Prostate gland (tissue), 2 donors: Measurements from ENCODE around the gene HSDL2. TPM values are rescaled to one million over a fixed set of nuclear protein-coding genes. Genes with fewer than 3 reads are reported as not detected.

Source experiments
- DNase-seq: peaks from one replicate; pipeline ENCODE4 v3.0.0-alpha.2; 2019; ENCODE audit warnings: low spot score
- H3K27ac ChIP-seq, 2 donors: fragments of 200-600 bp; sonication (generic); 2 replicates each; pipeline ENCODE4 v1.5.1; 2017 to 2019
- H3K27me3 ChIP-seq: fragments of 200-600 bp; sonication (generic); replicated peaks from 2 replicates; pipeline ENCODE4 v1.5.1; 2019; ENCODE audit not compliant: insufficient read depth
- H3K36me3 ChIP-seq, 2 donors: fragments of 200-600 bp; sonication (generic); 1 replicate in 1 of 2; 2 replicates in 1 of 2; pipeline versions ENCODE4 v1.5.1 to v1.8.1; 2017 to 2019
- H3K4me1 ChIP-seq: fragments of 200-600 bp; sonication (generic); replicated peaks from 2 replicates; pipeline ENCODE4 v1.5.1; 2019
- H3K4me3 ChIP-seq, 2 donors: fragments of 200-600 bp; sonication (generic); 2 replicates each; pipeline ENCODE4 v1.5.1; 2017 to 2019
- H3K9me3 ChIP-seq: fragments of 200-600 bp; sonication (generic); 2 replicates; pipeline ENCODE4 v1.5.1; 2017
- POLR2A ChIP-seq: fragments of 450-650 bp; IDR thresholded peaks from one replicate; pipeline ENCODE4 v1.6.1; 2016; ENCODE audit warnings: antibody characterized with exemption, mild to moderate bottlenecking
- POLR2AphosphoS5 ChIP-seq: sonication (generic); formaldehyde crosslinking; IDR thresholded peaks from one replicate; pipeline ENCODE4 v1.6.1; 2017; ENCODE audit warnings: antibody characterized with exemption
- WGBS: methylation state at CpG from one replicate; pipeline ENCODE4 v1.1.5; 2018; 5-methylcytosine and 5-hydroxymethylcytosine counted together
- intact Hi-C: fragments of 100-400 bp; cut with DNase I; formaldehyde crosslinking; loops from one replicate; pipeline ENCODE4 v1.14.2; 2022
- total RNA-seq, 2 donors: library from RNA; depleted of rRNA; stranded (reverse); fragments of >200 nt; gene quantifications; one replicate each; pipeline ENCODE4 v1.1.0, GENCODE V29; 2016
- TF ChIP-seq, protein P1 (sequence below), 4 experiments: fragments of 200-600 bp in 2 of 4; fragments of 450-650 bp in 2 of 4; sonication (generic) in 2 of 4; IDR thresholded peaks; 1 replicate in 3 of 4; 2 replicates in 1 of 4; pipeline ENCODE4 v1.5.1; 2016 to 2019; ENCODE audit warnings: antibody characterized with exemption in 4 of 4, mild to moderate bottlenecking in 2 of 4, moderate library complexity in 2 of 4

The HSDL2 gene
- total RNA-seq, 2 donors from 2014 or later = 22.2 to 25.2 TPM

DNA sequence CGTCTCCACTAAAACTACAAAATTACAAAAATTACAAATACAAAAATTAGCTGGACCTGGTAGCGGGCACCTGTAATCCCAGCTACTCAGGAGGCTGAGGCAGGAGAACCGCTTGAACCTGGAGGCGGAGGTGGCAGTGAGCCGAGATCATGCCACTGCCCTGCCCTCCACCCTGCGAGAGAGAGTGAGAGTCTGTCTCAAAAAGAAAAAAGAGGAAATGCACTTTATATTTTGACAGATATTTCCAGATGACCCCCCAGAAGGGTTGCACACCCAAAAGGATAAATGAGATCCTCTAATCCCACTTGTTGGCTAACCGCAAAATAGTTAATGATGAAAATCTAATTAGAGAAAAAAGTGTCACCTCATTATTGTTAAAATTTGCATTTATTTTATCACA lies 2.2 kb downstream of the HSDL2 start:
- H3K36me3 ChIP-seq = no peaks in the 10 kb centered on the region
- H3K27me3 ChIP-seq = no peaks in the 10 kb centered on the region
- TF ChIP-seq POLR2A (no peak), POLR2AphosphoS5 (no peak)
- TF ChIP-seq, protein P1, sequence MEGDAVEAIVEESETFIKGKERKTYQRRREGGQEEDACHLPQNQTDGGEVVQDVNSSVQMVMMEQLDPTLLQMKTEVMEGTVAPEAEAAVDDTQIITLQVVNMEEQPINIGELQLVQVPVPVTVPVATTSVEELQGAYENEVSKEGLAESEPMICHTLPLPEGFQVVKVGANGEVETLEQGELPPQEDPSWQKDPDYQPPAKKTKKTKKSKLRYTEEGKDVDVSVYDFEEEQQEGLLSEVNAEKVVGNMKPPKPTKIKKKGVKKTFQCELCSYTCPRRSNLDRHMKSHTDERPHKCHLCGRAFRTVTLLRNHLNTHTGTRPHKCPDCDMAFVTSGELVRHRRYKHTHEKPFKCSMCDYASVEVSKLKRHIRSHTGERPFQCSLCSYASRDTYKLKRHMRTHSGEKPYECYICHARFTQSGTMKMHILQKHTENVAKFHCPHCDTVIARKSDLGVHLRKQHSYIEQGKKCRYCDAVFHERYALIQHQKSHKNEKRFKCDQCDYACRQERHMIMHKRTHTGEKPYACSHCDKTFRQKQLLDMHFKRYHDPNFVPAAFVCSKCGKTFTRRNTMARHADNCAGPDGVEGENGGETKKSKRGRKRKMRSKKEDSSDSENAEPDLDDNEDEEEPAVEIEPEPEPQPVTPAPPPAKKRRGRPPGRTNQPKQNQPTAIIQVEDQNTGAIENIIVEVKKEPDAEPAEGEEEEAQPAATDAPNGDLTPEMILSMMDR (IDR thresholded peaks at IDR 0.05) = no peak
- DNase-seq = no peak
- H3K9me3 ChIP-seq = no peaks in the 10 kb centered on the region
- WGBS = 98% methylated on average over 7 of the region's 7 CpGs
- no peak overlapping the region for H3K4me3 ChIP-seq
- H3K4me1 ChIP-seq = no peaks in the 10 kb centered on the region
- intact Hi-C loops = loop anchor here (5.0 to 10.0 kb wide), 4 partner anchors 50 to 370 kb away; partner anchors contain the start of genes INIP, PTBP3 and SNX30
- H3K27ac ChIP-seq = no peak overlapping the region

DNA sequence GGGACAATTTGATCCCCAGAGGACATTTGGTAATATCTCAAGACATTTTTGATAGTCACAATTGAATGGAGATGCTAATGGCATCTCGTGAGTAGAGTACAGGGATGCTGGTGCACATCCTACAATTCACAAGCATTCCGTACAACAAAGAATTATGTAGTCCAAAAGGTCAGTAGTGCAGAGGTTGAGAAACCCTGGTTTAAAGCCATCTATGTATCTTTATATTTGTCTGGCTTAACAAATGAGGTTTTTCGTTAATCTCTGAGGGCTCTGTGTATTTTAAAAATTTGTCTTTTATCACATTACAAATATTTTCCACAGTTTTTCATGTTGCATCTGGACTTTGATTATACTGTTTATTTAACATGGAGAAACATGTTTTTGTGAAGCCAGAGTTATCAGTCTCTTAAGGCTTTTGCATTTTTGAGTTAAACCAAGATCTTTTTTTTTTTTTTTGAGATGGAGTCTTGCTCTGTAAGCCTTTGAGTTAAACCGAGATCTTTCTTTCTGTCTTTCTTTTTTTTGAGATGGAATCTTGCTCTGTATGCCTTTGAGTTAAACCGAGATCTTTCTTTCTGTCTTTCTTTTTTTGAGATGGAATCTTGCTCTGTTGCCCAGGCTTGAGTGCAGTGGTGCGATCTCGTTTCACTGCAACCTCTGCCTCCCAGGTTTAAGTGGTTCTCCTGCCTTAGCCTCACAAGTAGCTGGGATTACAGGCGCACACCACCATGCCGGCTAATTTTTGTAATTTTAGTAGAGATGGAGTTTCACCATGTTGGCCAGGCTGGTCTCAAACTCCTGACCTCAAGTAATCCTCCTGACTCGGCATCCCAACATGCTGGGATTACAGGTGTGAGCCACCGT lies 2.8 kb downstream of the HSDL2 start:
- intact Hi-C loops = loop anchor here (5.0 to 10.0 kb wide), 4 partner anchors 50 to 370 kb away; partner anchors contain the start of genes INIP, PTBP3 and SNX30
- H3K27ac ChIP-seq = no peak overlapping the region

DNA sequence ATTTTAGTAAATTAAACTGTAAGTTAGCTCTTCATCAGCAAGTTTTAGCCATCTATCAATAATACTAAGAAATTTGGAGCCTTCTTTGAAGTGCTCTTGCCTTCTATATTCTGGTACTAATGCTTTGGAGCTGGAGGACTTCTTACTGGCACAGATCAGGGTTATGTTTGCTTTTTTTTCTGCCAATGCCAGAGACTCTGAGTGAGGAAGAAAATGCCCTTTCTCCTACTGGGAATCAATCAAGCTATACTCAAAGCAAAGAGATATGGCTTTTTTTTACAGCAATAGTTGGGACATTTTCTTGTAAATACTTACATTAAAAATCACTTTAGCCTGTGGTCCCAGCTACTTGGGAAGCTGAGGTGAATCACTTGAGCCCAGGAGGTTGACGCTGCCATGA lies 4.3 kb downstream of the HSDL2 start:
- no peak overlapping the region for H3K27ac ChIP-seq
- WGBS = 100% methylated on average over 1 of the region's 1 CpG
- no peak overlapping the region for H3K4me3 ChIP-seq
- H3K36me3 ChIP-seq = no peaks in the 10 kb centered on the region
- no peaks in the 10 kb centered on the region for H3K4me1 ChIP-seq
- H3K27me3 ChIP-seq = no peaks in the 10 kb centered on the region
- H3K9me3 ChIP-seq = no peaks in the 10 kb centered on the region
- no peak for DNase-seq
- TF ChIP-seq POLR2A = no peak
- no peak for TF ChIP-seq POLR2AphosphoS5
- TF ChIP-seq, protein P1 (IDR thresholded peaks at IDR 0.05) = no peak
- intact Hi-C loops = loop anchor here (5.0 to 10.0 kb wide), 4 partner anchors 52 to 368 kb away; partner anchors contain the start of genes INIP, PTBP3 and SNX30

More for the DNA sequence above, 2.8 kb downstream of the HSDL2 start:
- DNase-seq = no peak
- Histone ChIP-seq H3K4me3 (no peak overlapping the region), H3K27me3 (no peaks in the 10 kb centered on the region), H3K9me3 (no peaks in the 10 kb centered on the region), H3K4me1 (no peaks in the 10 kb centered on the region), H3K36me3 (no peaks in the 10 kb centered on the region)
- TF ChIP-seq, protein P1 (IDR thresholded peaks at IDR 0.05) = no peak
- TF ChIP-seq POLR2AphosphoS5 (no peak), POLR2A (no peak)
- WGBS = 89% methylated on average over 11 of the region's 11 CpGs

DNA sequence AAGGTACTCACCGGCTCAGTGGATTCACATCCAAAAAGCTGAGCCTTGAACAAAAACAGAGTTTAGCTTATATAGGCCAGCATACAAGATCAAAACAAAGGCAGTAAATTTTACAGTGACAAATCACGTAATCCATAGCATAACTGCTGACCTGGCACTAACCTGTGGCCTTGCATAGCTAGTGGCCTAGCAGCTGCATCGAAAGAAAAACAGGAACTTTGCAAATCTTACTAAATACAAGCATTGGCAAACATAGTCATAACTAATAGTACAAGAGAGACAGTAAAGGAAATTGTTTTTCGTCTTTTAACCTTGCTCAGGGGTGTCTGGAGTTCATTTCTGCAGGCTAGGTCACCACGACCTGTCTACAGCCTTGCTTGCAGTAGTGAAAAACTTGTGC lies 4.8 kb downstream of the HSDL2 start:
- H3K4me3 ChIP-seq = no peak overlapping the region
- H3K27me3 ChIP-seq = no peaks in the 10 kb centered on the region
- no peaks in the 10 kb centered on the region for H3K9me3 ChIP-seq
- no peaks in the 10 kb centered on the region for H3K36me3 ChIP-seq
- no peak for DNase-seq
- TF ChIP-seq POLR2A (no peak), POLR2AphosphoS5 (no peak)
- TF ChIP-seq, protein P1 (IDR thresholded peaks at IDR 0.05) = no peak
- intact Hi-C loops = loop anchor here (5.0 to 10.0 kb wide), 4 partner anchors 52 to 368 kb away; partner anchors contain the start of genes INIP, PTBP3 and SNX30
- WGBS = 70% methylated on average over 5 of the region's 5 CpGs
- H3K27ac ChIP-seq = no peak overlapping the region
- no peaks in the 10 kb centered on the region for H3K4me1 ChIP-seq
